Neural cell (in vitro differentiated cells): ENCODE data around the gene COL23A1.

ENCODE experiments used
- CTCF ChIP-seq: fragments of 450-650 bp; IDR thresholded peaks from 2 replicates; pipeline ENCODE4 v1.5.1; 2014; ENCODE audit warnings: antibody characterized with exemption, mild to moderate bottlenecking, moderate library complexity; ENCODE audit not compliant: poor library complexity, severe bottlenecking
- EP300 ChIP-seq: fragments of 450-650 bp; conservative IDR thresholded peaks from 2 replicates; pipeline ENCODE4 v1.6.1; 2014; ENCODE audit warnings: antibody characterized with exemption, mild to moderate bottlenecking, moderate library complexity; ENCODE audit not compliant: poor library complexity, severe bottlenecking
- EZH2 ChIP-seq: fragments of 200-600, 300-800 bp; shearing (Covaris generic), sonication (generic); IDR thresholded peaks from 2 replicates; pipeline ENCODE4 v1.6.1; 2014; ENCODE audit warnings: antibody characterized with exemption, low read length, borderline replicate concordance, mild to moderate bottlenecking; ENCODE audit not compliant: insufficient read depth, poor library complexity, severe bottlenecking
- POLR2AphosphoS5 ChIP-seq: IDR thresholded peaks from 2 replicates; pipeline ENCODE4 v1.6.1; 2012
- RAD21 ChIP-seq: fragments of 450-650 bp; conservative IDR thresholded peaks from 2 replicates; pipeline ENCODE4 v1.6.1; 2014; ENCODE audit warnings: antibody characterized with exemption, mild to moderate bottlenecking, moderate library complexity
- SMC3 ChIP-seq: fragments of 450-650 bp; conservative IDR thresholded peaks from 2 replicates; pipeline ENCODE4 v1.6.1; 2014; ENCODE audit warnings: antibody characterized with exemption, mild to moderate bottlenecking, moderate library complexity; ENCODE audit not compliant: poor library complexity

GRCh38 chr5:178625679-178626483 lies 35.7 kb upstream of the COL23A1 start:
- TF ChIP-seq POLR2AphosphoS5 (no peak), CTCF (no peak), EP300 (no peak), EZH2 (no peak), SMC3 (no peak), RAD21 (no peak)
